Heart right ventricle (tissue), 16 donors: ENCODE results near the gene KRT39. TPM values are rescaled to one million over a fixed set of nuclear protein-coding genes. Genes with fewer than 3 reads are reported as not detected.

ENCODE experiments used
- ATAC-seq, 8 donors: fragments of 200-7000 bp; cut with Tn5 transposase; one replicate each; pipeline ENCODE4 v1.9.1; 2020; ENCODE audit warnings: mild to moderate bottlenecking in 8 of 8, moderate library complexity in 8 of 8, moderate number of reproducible peaks in 1 of 8
- DNase-seq, 2 donors: peaks; one replicate each; pipeline ENCODE4 v3.0.0-alpha.2; 2020
- H3K27ac ChIP-seq, 10 donors: fragments of 200-600 bp; sonication (generic) in 2 of 10; one replicate each; pipeline versions ENCODE4 v1.5.0 to v1.8.0; 2020 to 2022; ENCODE audit warnings: mild to moderate bottlenecking in 3 of 10
- H3K27me3 ChIP-seq, 7 donors: fragments of 200-600 bp; one replicate each; pipeline ENCODE4 v1.8.0; 2021 to 2022; ENCODE audit warnings: mild to moderate bottlenecking in 2 of 7
- H3K36me3 ChIP-seq, 9 donors: fragments of 200-600 bp; sonication (generic) in 1 of 9; one replicate each; pipeline versions ENCODE4 v1.5.0 to v1.8.0; 2020 to 2022; ENCODE audit warnings: mild to moderate bottlenecking in 2 of 9
- H3K4me1 ChIP-seq, 9 donors: fragments of 200-600 bp; sonication (generic) in 1 of 9; one replicate each; pipeline versions ENCODE4 v1.5.0 to v1.8.0; 2020 to 2022; ENCODE audit warnings: mild to moderate bottlenecking in 4 of 9
- H3K4me3 ChIP-seq, 10 donors: fragments of 200-600 bp; sonication (generic) in 2 of 10; one replicate each; pipeline versions ENCODE4 v1.5.0 to v1.8.0; 2020 to 2022; ENCODE audit warnings: mild to moderate bottlenecking in 7 of 10, moderate library complexity in 2 of 10
- H3K9me3 ChIP-seq, 11 donors: fragments of 200-600 bp in 10 of 11; sonication (generic) in 2 of 11; one replicate each; pipeline versions ENCODE4 v1.5.0 to v1.8.0; 2013 to 2022; ENCODE audit warnings: mild to moderate bottlenecking in 2 of 11, control low read depth in 1 of 11, moderate library complexity in 1 of 11
- WGBS, 2 donors: extraction: QIAGEN DNeasy Blood & Tissue Kit; methylation state at CpG; one replicate each; pipeline ENCODE4 v1.1.7; 2013; ENCODE audit warnings: inconsistent platforms in 1 of 2; 5-methylcytosine and 5-hydroxymethylcytosine counted together
- intact Hi-C, 10 donors: fragments of 100-400 bp; cut with DNase I; formaldehyde crosslinking; loops; one replicate each; pipeline versions ENCODE4 v1.11.1 to v1.14.2; 2022
- polyA plus RNA-seq, 2 donors: library from polyadenylated mRNA; stranded (reverse); fragments of 200-250 nt; gene quantifications; one replicate each; pipeline ENCODE4 v1.2.3, GENCODE V29; 2013
- total RNA-seq, 10 donors: library from RNA; stranded (reverse); fragmentation: NEBNext Ultra II Directional in 3 of 10; extraction: Animal tissue kit (Norgen Biotek cat#: 25700) in 3 of 10; gene quantifications; one replicate each; pipeline versions ENCODE4 v1.2.1 to v1.2.4, GENCODE V29; 2021 to 2023
- TF ChIP-seq, protein P1 (sequence below), 9 donors: fragments of 200-600 bp; sonication (generic) in 2 of 9; IDR thresholded peaks; one replicate each; pipeline versions ENCODE4 v1.5.0 to v1.8.0; 2021 to 2022; ENCODE audit warnings: antibody characterized with exemption in 9 of 9, mild to moderate bottlenecking in 5 of 9, moderate library complexity in 1 of 9
- donor health status: Arrhythmogenic right ventricular cardiomyopathy.
- donor health status: ischemic (EF 13 %, LVEDD 7.1; RV severe dilation, severe dysfunction).
- donor health status: healthy with polysubstance abuse.
- donor health status: DM: no; HTN: yes; CAD: no.
- donor health status: DM: no; HTN: no; CAD: no.
- donor health status: ischemic (EF 25% LVEDD 6.9; RV normal size, moderate dysfunction).
- donor health status: ischemic (EF 25% LVEDD 5.7; RV mildly dilated, moderate dysfunction).
- donor health status: healthy.
- donor health status: DM: yes; HTN: yes; CAD: no.
- donor health status: Ischemic cardiomyopathy.
- donor health status: ischemic (EF 35%, LVEDD 5.7; RV mildly dilated, moderate dysfunction).
- donor health status: nonischemic (EF 11% LVEDD 7.7; RV severe dilation, severe dysfunction).
- donor health status: DM: yes; HTN: yes; CAD: no.
- donor health status: PGD.
- donor health status: ischemic (EF 29% LVEDD 5.4; RV normal size, mild dysfunction).
- donor health status: nonischemic (EF 23%, LVEDD 6.1; RV moderate dilation, normal function).

Gene KRT39
- total and polyA plus RNA-seq, 12 donors: not detected

DNA sequence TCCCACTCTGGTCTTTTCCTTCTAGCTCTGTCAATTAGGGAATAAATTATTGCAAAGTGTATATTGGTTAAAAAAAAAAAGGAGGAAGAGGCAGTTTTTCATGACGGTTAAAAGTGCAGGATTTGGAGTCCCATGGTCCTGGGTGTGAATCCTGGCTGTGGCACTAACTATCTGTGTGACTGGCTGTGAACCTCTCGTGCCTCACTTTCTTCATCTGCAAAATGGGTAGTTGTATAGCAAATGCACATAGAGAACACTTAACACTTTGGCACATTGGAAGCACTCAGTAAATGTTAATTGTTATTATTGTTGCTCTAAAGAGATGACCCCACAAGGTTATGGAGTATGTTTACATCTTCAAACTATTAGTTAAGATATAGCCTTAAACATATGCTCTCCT is 18.8 kb downstream of the KRT39 start:
- DNase-seq (no peak), ATAC-seq (no peak)
- no peaks in the 10 kb centered on the region for H3K36me3 ChIP-seq
- no peak overlapping the region for H3K4me3 ChIP-seq
- TF ChIP-seq, protein P1, sequence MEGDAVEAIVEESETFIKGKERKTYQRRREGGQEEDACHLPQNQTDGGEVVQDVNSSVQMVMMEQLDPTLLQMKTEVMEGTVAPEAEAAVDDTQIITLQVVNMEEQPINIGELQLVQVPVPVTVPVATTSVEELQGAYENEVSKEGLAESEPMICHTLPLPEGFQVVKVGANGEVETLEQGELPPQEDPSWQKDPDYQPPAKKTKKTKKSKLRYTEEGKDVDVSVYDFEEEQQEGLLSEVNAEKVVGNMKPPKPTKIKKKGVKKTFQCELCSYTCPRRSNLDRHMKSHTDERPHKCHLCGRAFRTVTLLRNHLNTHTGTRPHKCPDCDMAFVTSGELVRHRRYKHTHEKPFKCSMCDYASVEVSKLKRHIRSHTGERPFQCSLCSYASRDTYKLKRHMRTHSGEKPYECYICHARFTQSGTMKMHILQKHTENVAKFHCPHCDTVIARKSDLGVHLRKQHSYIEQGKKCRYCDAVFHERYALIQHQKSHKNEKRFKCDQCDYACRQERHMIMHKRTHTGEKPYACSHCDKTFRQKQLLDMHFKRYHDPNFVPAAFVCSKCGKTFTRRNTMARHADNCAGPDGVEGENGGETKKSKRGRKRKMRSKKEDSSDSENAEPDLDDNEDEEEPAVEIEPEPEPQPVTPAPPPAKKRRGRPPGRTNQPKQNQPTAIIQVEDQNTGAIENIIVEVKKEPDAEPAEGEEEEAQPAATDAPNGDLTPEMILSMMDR (IDR thresholded peaks at IDR 0.05): no peak
- H3K9me3 ChIP-seq: no peaks in the 10 kb centered on the region
- H3K27ac ChIP-seq: no peak overlapping the region
- H3K4me1 ChIP-seq: no peaks in the 10 kb centered on the region
- intact Hi-C loops: loop anchor here in 1 of 10 donors (10.0 kb wide), 1 partner anchor 347 kb away; no protein-coding TSS in a partner anchor
- WGBS, 2 donors: 68 to 70% methylated on average over 2 of the region's 2 CpGs
- peaks cover 0 to 71% (median 42%) of the 10 kb centered on the region in 7 donors for H3K27me3 ChIP-seq

GRCh38 chr17:40945414-40945813 is 21.3 kb downstream of the KRT39 start:
- no peak overlapping the region for H3K27ac ChIP-seq
- H3K36me3 ChIP-seq: no peaks in the 10 kb centered on the region
- DNase-seq (no peak), ATAC-seq (no peak)
- no peak overlapping the region for H3K4me3 ChIP-seq
- no peaks in the 10 kb centered on the region for H3K4me1 ChIP-seq
- H3K9me3 ChIP-seq: no peaks in the 10 kb centered on the region
- 84 to 86% methylated on average over 6 of the region's 6 CpGs for WGBS, 2 donors
- peaks cover 0 to 64% (median 38%) of the 10 kb centered on the region in 7 donors for H3K27me3 ChIP-seq
- intact Hi-C loops: loop anchor here in 1 of 10 donors (10.0 kb wide), 1 partner anchor 349 kb away; no protein-coding TSS in a partner anchor
- TF ChIP-seq, protein P1 (IDR thresholded peaks at IDR 0.05): no peak

GRCh38 chr17:40944531-40944930 is 22.2 kb downstream of the KRT39 start:
- Histone ChIP-seq H3K36me3 (no peaks in the 10 kb centered on the region), H3K27ac (no peak overlapping the region), H3K4me1 (no peaks in the 10 kb centered on the region), H3K9me3 (no peaks in the 10 kb centered on the region), H3K4me3 (no peak overlapping the region), H3K27me3 (peaks cover 0 to 55% (median 32%) of the 10 kb centered on the region in 7 donors)
- no peak for ATAC-seq
- 10 to 25% methylated on average over 1 of the region's 1 CpG for WGBS, 2 donors
- intact Hi-C loops: loop anchor here in 1 of 10 donors (10.0 kb wide), 1 partner anchor 350 kb away; no protein-coding TSS in a partner anchor
- DNase-seq: no peak
- TF ChIP-seq, protein P1 (IDR thresholded peaks at IDR 0.05): no peak

GRCh38 chr17:40942553-40942952 is 24.2 kb downstream of the KRT39 start:
- Histone ChIP-seq H3K9me3 (no peaks in the 10 kb centered on the region), H3K4me1 (no peaks in the 10 kb centered on the region), H3K27ac (no peak overlapping the region), H3K36me3 (no peaks in the 10 kb centered on the region), H3K27me3 (peaks cover 0 to 46% (median 18%) of the 10 kb centered on the region in 7 donors), H3K4me3 (no peak overlapping the region)
- 77 to 88% methylated on average over 3 of the region's 3 CpGs for WGBS, 2 donors
- DNase-seq: no peak
- TF ChIP-seq, protein P1 (IDR thresholded peaks at IDR 0.05): no peak
- ATAC-seq: no peak
- intact Hi-C loops: loop anchor here in 1 of 10 donors (10.0 kb wide), 1 partner anchor 352 kb away; no protein-coding TSS in a partner anchor
